Measurements from ENCODE around the gene ATF2. TPM values are rescaled to one million over a fixed set of nuclear protein-coding genes. Genes with fewer than 3 reads are reported as not detected.

The ATF2 gene
- total and polyA plus RNA-seq, 9 of the 15 experiments (the other 6 are each of a cell fraction or from before 2014, with no cell fraction given), result 24.2 to 111 (median 45.9) TPM

GRCh38 chr2:175181104-175181876 lies 13.3 kb upstream of the ATF2 start, which contains the start of gene ATP5MC3 (continued):
- no peak; the same call in 1 of the 2 replicates for TF ChIP-seq ZNF24 (IDR thresholded peaks at IDR 0.05)
- no peak for TF ChIP-seq LARP7 (IDR thresholded peaks at IDR 0.05)
- TF ChIP-seq MBD1 (CRISPR knock-in tag; IDR thresholded peaks at IDR 0.05), result no peak
- peak; percentile 74; the same call in 1 of the 2 replicates for TF ChIP-seq ZEB2 (IDR thresholded peaks at IDR 0.05)
- no peak for TF ChIP-seq CBX2 (IDR thresholded peaks at IDR 0.05; ENCODE audit: insufficient read depth, low read length, poor library complexity, severe bottlenecking)
- TF ChIP-seq HOMEZ (CRISPR knock-in tag; IDR thresholded peaks at IDR 0.05), result no peak
- TF ChIP-seq MBD2 (IDR thresholded peaks at IDR 0.05; ENCODE audit: borderline replicate concordance, low read depth), result peak; percentile 84; the same call in 1 of the 2 replicates
- peak; percentile 85 for TF ChIP-seq SMAD1 (IDR thresholded peaks at IDR 0.05; ENCODE audit: low read depth, low read length, partially characterized antibody)
- peak; percentile 60 for TF ChIP-seq ZBTB33 (CRISPR knock-in tag; IDR thresholded peaks at IDR 0.05)
- TF ChIP-seq NFE2 (IDR thresholded peaks at IDR 0.05; ENCODE audit: low read depth), result no peak
- no peak for TF ChIP-seq ZBTB5 (IDR thresholded peaks at IDR 0.05)
- TF ChIP-seq SIRT6 (IDR thresholded peaks at IDR 0.05; ENCODE audit: low read depth, low read length), result no peak
- no peak for TF ChIP-seq SP2 (IDR thresholded peaks at IDR 0.05; ENCODE audit: extremely low read depth, low read depth, low read length, poor library complexity, severe bottlenecking)
- TF ChIP-seq ZBTB11 (CRISPR knock-in tag; IDR thresholded peaks at IDR 0.05), result peak in 1 of 3 experiments; percentile 81; a peak in 2 of 6 replicates
- peak; percentile 94; the same call in 1 of the 2 replicates for TF ChIP-seq SREBF2 (CRISPR knock-in tag; IDR thresholded peaks at IDR 0.05)
